SKM-1 treated with dmso at 0.1 percent for 144 hours (cell line): ENCODE results near the gene DDAH2.
"Not testable (repeated sequence)": the region's sequence is repeated elsewhere in the genome, so short reads cannot be mapped to it uniquely, and the experiment has no call there.

Experiments used
- DNase-seq: peaks from one replicate; lab custom pipeline; 2025; ENCODE audit not compliant: unreplicated experiment; lab: John Stamatoyannopoulos, UW

Gene DDAH2

DNA sequence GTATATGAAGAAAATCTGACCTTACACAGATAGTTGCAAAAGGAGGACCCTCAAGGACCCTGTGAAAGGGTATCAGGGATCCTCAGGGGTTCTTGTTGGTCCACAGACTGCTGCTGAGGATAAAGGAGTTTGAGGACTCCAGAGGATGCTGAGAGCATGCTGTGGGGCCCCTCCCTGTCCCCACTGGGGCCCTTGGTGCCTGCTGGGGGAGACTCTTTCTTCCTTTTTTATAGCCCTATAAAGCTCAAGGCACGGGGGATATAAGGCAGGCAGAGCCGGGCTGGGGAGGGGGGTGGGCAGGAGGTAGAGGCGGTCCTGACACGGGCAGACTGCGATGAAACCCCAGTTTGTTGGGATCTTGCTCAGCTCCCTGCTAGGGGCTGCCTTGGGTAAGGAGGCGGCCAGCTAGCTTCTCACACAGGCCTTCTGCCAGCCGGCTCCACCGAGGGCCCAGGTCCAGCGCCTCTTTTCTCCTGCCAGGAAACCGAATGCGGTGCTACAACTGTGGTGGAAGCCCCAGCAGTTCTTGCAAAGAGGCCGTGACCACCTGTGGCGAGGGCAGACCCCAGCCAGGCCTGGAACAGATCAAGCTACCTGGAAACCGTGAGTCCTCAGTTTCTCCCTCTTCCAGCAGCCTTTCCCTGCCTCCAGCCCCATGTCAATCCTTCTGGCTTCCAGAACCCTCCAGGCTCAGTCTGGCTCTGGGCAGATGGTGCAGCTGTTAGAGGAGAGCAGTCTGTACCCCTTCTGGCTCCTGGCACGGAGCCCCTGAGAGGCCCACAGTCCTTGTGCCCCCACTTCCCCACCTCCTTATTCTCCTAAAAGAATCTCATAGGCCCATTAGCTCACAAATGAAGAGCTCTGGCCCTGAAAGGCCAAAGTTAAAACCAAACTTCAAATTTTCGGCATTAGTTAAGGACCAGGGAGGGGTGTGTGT, 13.8 kb downstream of the DDAH2 start, which contains the start of gene LY6G6D:
TSS of gene LY6G6D (plus strand) at position 327 of the 937 bp plus-strand sequence. CDS start at position 335, 8 bp downstream.
- DNase-seq = no peak

DNA sequence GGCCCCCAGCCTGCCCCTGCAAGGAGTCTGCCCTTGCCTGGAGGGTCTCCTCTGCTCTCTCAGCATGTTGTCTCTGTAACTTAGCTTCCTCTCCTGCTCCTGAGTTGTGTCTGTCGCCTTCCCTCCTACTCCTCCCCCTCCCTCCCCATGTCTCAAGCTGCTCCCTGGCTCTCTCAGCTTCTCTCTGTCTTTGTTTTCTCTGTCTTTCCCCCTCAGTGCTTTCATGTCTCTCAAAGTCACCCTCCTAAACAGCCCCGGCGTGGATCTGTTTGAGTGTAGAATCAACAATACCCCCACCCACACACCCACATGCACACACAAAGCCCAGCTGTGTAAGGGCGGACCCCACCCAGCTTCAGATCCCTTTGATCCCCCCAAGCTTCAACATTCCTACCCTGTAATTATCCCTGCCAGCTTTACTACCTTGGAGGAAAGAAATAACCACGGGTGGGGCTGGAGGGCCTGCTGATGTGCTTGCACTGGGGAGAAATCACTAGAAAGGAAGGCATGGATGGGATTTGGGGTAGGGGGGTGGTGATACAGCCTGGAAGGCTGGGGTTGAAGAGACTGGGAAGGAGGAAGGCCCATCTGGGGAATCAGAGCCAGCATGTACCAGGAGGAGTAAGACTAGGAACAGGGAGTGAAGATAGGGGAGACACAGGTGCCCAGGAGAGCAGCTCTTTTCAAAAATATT, 15.0 kb downstream of the DDAH2 start:
- no peak for DNase-seq

DNA sequence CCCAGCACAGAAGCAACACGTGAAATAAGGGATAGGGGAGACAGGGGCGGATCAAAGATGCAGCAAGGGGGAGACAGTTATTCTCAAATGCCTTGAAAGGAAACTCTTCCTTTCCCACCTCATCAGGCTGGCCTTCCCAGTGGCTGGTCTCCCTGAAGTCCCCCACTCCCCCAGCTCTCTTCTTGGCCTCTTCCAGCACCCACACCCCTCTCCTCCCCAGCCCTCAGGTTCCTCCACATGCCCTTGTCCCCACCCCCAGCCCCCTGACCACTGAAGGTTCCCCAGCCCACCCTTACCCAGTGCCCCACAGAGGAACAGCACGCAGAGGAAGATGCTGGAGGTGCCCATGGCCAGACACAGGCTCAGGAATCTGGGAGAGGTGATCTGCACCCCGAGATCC, 15.6 kb downstream of the DDAH2 start:
- DNase-seq = no peak

DNA sequence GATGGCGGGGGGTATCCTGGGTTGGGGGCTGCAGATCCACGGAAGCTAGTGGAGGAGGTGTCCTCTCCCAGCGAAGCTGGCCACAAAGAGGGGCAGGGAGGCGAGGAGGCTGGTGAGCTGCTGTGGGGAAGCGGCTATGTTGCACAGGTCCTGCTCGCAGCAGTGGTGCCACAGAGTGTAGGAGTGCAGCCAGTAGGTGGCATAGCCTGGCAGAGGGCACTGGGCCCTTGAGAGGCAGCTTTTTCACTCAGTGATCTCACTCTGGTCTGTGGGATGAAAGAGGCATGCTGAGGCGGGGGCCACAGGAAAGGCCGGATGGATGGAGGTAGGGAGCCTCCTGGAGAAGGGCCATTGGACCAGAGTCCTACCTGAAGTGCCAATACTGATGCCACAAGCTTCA, 16.8 kb downstream of the DDAH2 start:
- no peak for DNase-seq

DNA sequence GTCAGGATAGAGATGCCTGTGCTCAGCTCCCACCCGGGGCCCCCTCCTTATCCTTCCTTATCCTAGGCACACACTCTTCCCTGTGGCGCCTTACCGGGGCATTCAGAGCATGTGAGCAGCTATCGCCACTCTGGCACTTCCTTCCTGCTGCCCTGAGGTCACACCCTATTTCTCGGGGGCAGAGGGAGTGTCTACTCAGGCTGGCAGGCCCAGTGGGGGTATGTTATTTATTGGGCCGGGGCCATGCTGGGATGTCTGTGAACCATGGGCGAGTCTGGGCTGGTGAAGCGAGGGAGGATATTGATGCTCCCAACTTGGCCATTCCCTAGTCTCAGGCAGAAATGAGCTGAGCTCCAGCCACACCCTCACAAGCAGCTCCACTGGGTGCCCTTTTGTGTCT, 17.9 kb downstream of the DDAH2 start:
- DNase-seq = no peak

DNA sequence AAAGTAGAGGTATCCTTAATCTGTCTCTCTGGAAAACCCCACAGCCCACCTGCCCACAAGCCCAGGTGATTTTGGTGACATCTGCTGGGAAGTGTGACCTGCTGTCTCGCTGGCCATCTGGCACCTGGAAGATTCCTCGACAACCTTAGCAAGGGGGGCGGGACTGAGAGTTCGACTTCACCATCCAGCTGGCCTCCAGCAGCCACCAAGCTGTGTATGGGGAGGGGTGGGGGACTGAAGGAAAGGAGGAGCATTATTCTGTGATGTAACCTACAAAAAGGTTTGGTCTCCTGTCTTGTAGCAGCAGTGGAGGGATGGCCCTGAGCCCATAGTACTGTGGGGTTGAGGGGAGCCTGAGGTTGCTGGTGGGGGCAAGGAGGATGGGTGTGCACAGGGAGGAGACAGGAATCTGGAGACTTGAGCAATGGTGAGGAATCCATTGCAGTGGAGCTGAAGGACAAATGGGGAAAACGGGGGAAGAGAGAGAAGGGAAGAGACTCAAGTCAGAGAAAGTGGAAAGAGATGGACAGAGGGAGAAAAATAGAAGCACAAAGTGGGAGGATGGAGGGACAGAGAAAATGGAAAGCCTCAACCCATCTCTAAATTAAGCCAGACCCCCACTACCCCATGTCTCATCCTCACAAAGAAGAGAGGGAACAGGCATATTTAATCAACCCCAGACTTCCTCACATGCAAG, 18.4 kb downstream of the DDAH2 start:
- DNase-seq = no peak

DNA sequence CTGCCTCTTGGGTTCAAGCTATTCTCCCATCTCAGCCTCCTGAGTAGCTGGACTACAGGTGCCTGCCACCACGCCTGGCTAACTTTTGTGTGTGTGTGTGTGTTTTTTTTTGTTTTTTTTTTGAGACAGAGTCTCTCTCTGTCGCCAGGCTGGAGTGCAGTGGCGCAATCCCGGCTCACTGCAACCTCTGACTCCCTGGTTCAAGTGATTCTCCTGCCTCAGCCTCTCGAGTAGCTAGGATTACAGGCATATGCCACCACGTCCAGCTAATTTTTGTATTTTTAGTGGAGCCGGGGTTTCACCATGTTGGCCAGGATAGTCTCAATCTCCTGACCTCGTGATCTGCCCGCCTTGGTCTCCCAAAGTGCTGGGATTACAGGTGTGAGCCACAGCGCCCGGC, 19.9 kb downstream of the DDAH2 start:
- not testable (repeated sequence) for DNase-seq

DNA sequence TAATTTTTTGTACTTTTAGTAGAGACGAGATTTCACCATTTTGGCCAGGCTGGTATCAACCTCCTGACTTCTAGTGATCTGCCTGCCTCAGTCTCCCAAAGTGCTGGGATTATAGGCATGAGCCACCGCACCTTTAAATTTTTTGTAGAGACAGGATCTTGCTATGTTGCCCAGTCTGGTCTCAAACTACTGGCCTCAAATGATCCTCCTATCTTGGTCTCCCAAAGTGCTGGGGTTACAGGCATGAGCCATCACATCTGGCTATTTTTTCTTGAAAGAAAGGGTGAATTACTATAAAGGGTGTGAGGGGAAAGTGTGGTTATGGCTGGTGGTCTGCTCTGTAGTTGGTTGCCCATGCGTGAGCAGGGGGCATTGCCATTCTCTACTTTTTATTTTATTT, 20.9 kb downstream of the DDAH2 start:
- DNase-seq = no peak

DNA sequence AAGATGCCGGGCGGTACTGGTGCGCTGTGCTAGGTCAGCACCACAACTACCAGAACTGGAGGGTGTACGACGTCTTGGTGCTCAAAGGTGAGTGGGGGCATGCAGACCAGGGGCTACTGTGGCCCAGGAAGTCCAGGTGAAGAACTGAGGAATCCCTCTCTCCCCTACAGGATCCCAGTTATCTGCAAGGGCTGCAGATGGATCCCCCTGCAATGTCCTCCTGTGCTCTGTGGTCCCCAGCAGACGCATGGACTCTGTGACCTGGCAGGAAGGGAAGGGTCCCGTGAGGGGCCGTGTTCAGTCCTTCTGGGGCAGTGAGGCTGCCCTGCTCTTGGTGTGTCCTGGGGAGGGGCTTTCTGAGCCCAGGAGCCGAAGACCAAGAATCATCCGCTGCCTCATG, 21.4 kb downstream of the DDAH2 start:
- no peak for DNase-seq

DNA sequence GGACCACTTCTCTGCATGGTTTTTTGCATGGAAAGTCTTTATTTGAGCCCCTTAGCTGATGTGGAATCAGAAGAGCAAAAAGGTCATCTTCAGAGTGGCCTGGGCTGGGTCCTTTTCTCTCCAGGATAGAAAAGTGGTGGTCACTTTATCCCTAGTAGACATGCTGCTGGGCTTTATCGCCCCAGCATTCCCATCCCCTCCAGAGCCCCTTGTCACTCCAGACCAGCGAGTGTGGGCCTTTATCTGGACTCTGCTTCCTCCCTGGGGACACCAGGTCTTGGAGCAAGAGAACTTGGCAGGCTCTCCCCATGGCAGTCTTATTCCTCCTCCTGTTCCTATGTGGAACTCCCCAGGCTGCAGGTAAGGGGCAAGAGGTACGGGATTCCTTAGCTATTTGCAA, 22.5 kb downstream of the DDAH2 start, which contains the start of gene LY6G6F:
TSS of gene LY6G6F (plus strand) at position 268 of the 400 bp plus-strand sequence. CDS start at position 309, 41 bp downstream.
- no peak for DNase-seq

DNA sequence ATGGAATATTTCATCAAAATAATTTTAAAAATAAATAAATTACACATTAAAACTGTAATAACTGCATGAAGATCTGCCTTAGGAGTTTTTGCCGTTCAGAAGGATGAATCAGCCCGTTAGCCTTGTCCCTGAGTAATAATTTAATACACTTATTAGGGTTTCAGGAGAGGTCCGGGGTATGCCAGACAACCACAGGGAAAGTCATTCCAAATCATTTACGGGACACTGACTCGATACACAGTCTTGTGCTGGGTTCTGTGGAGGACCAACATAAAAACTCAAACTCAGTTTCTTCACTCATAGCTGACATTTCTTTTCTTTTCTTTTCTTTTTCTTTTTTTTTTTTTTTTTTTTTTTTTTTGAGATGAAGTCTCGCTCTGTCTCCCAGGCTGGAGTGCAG, 23.2 kb downstream of the DDAH2 start:
- DNase-seq = no peak

DNA sequence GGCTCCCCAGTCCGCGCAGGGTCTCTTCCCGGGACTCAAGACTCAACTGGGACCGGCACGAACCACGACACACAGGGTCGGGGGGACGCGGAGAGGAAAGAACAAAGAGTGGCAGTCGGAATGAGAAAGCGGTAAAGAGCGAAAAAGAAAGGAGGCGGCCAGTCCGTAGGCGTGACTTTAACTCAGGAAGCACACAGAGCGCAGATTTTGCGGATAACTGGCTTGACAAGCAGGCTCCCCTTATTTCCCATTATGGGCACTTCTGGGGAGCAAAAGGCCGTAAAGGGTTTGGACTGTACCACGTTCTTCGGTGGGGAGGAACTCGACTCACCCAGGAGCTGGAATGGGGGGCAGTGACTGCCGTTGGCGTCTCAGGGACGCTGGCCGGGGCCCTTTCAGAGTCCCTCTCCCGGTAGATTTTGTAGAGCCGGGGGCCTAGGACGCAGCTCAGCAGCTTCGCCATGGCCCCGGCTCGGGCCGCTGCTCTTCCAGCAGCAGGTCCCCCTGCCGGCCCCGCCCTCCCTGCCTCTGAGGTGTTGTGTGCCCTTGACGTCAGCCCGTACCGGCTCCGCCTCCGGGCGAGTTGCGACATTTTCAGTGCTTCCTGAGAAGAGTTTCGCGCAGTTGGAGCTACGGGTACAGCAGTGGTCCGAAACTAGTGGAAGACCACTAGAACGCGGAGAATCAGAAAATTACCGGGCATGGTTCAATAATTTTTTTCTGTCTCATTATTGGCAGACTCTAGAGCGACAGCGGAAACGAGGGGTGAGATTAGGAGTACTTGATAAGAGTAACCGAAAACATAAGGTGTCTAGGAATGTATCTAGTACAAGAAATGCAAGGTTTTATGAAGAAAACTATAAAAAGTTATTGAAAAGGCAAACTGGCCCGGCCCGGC, 26.0 kb downstream of the DDAH2 start, which contains the start of gene ABHD16A:
TSS of gene ABHD16A (minus strand) at position 506 of the 898 bp plus-strand sequence. CDS start at position 463, 43 bp downstream.
- DNase-seq = peak; percentile 96

DNA sequence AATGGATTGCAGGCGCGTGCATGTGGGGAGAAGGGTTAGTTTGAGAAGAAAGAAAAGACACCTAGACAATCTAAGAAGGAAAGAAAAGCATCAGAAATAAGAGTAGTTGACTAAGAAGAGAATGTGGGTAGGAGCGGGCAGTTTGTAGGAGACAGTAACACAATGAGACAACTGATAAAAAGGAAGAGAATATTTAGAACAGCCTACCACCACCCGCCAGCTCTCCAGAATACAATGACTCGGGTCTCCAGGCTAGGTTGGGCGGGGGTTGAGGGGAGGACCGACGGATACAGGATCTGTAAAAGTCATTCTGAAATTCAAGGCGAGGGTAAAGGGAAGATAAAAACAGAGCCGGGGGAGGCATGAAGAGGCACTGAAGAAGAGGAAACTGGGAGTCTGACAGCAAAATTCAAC, 26.7 kb downstream of the DDAH2 start:
- DNase-seq = no peak

DNA sequence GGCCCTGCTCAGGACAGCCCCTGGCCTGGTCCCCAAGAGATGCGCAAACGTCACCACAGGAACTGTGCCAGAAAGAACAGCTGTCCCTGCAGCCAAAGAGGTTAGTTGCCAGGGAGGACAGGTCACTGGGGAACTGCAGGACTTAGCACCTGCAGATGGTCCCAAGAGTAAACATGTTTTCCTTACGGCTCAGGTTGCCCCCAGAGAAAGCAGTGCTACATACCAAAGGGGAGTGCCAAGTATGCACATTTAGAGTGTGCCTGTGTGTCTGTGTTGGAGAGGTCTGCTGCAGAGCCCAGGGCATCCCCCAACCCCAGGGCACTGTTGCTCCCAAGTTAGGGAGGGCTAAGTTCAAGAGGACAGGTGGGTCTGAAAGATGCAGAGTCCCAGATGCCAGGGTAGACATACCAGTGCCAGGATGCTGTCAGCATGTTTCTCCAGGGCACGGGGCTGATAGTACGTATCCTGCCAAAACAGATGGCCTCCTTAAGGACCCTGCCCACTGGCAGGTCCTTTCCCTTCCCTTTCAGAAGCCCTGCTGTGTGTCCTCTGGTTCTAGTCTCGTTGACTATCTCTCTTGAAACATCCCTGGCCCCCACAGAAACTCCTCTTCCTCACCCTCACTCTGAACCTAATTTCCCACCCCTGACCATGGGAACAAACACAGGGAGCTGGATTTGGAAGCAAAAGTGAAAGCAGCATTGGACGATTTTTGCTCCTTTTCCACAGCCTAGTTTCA, 27.3 kb downstream of the DDAH2 start:
- DNase-seq = no peak

DNA sequence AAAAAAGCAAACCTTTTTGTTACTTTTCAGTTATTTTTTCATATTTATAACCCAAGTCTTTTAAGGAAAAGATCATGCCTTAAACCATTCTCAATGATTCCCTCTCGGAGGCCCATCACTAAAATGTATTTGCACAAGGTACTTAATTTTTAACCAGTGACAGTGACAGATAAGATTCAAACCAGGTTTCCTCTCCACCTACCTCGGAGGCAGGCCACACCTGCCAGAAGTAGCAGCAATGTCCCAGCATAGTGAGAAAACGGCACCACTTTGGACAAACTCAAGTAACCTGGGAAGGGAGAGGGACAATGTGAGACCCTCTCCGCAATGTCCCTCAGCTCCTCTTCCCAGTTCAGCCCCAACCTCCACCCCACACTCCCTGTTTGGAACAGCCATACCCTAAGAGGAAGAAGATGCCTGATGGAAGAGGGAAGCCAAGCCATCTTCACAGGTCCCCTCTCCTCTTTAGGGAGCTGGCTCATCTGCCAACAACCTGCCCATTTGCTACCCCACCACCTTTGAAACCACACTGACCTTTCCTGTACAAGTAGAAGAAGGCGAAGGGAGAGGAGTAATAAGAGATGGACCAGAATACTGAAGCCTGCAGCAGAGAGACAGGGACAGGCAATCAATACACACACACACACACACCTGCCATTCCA, 28.2 kb downstream of the DDAH2 start:
- DNase-seq = no peak

DNA sequence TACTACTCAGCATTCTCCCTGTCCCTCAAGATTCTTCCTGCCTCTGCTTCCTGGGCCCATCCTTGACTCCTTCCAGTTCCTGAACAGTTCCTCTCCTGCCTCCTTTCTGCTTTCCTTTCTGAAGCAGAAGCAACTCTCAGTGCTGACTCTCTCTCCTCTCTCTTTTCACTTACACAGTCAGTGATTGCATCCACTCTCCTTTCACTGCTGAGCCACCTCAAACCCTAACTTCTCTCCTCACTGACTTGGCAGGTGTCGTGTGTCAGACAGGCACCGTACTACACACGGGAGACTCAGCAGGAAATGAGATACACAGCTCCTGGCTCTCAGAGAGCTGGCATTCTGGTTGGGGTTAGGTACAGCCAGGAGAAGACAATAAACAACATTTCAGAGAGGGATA, 31.5 kb downstream of the DDAH2 start:
- no peak for DNase-seq

DNA sequence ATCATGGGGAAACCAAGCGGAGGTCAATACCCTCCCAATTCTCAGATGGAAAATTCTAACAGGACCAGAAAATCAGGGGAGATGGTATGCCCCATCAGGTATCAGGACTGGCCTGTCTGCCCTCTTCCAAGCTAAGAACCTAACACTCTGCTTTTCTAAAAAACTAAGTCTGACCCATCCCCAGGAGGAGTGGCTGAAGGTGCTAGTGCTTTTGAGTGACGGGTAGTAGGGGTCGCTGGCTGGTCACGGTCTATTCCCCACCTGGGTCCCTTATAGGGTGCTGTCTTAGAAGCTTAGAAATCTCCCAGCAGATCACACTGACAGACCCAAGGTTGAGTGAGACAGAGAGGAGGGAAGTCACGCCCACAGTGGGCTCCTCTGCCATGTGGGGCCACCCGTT, 35.6 kb downstream of the DDAH2 start:
- no peak for DNase-seq

DNA sequence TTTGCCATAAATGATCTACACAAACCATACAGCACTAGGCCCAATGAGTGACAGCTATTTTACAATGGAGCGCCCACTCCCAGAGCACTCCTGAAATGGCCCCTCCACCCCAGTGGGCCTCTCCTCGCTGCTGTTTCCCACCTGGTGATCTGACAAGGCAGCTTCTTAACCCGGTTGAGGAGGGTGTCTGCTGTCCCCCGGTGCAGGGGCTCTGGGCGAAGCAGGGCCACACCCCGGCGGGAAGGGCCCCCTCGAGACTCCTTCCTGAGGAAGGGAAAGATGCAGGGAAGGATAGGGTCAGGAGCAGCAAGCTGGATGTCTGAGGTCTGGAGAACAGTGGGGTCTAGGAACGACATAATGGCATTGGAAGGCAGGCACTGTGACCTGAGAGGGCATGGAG, 36.2 kb downstream of the DDAH2 start:
- no peak for DNase-seq

DNA sequence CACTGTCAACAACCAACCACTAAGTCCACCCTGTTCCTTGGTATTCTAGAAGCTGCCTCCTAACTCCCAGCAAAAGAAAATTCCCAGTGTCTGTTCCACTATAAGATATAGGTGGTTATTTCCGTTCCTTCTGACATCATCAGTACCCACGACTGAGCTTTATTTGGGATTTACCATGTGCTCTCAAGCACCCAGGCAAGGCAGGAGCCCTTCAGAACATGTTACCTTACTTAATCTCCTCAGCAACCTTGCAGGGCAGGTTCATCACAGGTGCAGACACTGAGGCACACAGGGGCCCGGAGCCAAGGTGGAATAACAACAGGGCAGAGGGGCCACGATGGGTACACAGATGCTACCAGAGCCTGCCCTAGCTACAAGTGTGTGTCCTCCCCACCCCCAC, 36.7 kb downstream of the DDAH2 start:
- no peak for DNase-seq
